Lower lobe of right lung (tissue), 2 donors: ENCODE data around the gene PLXNA4. TPM values are rescaled to one million over a fixed set of nuclear protein-coding genes. Genes with fewer than 3 reads are reported as not detected.

Source experiments
- ATAC-seq, 2 donors: fragments of 200-7000 bp; cut with Tn5 transposase; one replicate each; pipeline ENCODE4 v1.9.1; 2020 to 2022; ENCODE audit warnings: mild to moderate bottlenecking in 2 of 2, moderate library complexity in 2 of 2
- DNase-seq: peaks from one replicate; pipeline ENCODE4 v3.0.0-alpha.2; 2020
- H3K27ac ChIP-seq: fragments of 200-600 bp; one replicate; pipeline ENCODE4 v1.8.0; 2022
- H3K27me3 ChIP-seq: fragments of 200-600 bp; one replicate; pipeline ENCODE4 v1.8.0; 2022; ENCODE audit warnings: low read depth
- H3K36me3 ChIP-seq: fragments of 200-600 bp; one replicate; pipeline ENCODE4 v1.8.0; 2022; ENCODE audit warnings: mild to moderate bottlenecking
- H3K4me1 ChIP-seq: fragments of 200-600 bp; one replicate; pipeline ENCODE4 v1.8.0; 2022
- H3K4me3 ChIP-seq: fragments of 200-600 bp; one replicate; pipeline ENCODE4 v1.8.0; 2022; ENCODE audit warnings: mild to moderate bottlenecking
- H3K9me3 ChIP-seq: fragments of 200-600 bp; one replicate; pipeline ENCODE4 v1.8.0; 2022
- intact Hi-C: fragments of 100-400 bp; cut with DNase I; formaldehyde crosslinking; loops from one replicate; pipeline ENCODE4 v1.11.0; 2022
- total RNA-seq: library from RNA; stranded (reverse); fragmentation: NEBNext Ultra II Directional; extraction: Animal tissue kit (Norgen Biotek cat#: 25700); gene quantifications from one replicate; pipeline ENCODE4 v1.2.1, GENCODE V29; 2021
- TF ChIP-seq, protein P1 (sequence below): fragments of 200-600 bp; IDR thresholded peaks from one replicate; pipeline ENCODE4 v1.8.0; 2022; ENCODE audit warnings: antibody characterized with exemption, mild to moderate bottlenecking
- donor health status: DM: no; HTN: yes; CAD: no; lungs with severe emphysema.

The PLXNA4 gene
- total RNA-seq, 1 donor from 2014 or later = 4.3 TPM

DNA sequence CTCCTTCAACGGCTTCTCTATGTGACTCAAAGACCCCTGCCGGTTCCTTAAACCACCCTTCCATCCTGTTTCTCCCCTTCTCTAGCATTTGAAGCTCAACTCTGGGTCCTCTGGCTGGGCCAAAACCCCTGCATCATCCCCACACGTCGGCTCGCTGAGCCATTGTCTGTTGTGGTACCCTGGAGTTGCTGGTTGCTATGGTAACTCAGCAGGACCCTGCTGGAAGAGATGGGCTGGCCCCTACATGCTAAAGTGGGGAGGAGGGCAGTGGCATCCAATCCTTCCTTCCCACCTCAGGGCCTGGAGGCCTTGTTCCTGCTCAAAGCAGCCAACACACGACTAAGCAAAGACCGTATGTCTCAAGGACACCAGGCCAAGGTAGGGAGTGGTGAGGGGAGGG, 452.5 kb downstream of the PLXNA4 start:
- ATAC-seq = no peak
- Histone ChIP-seq H3K27ac (no peak overlapping the region), H3K4me3 (no peak overlapping the region), H3K36me3 (no peaks in the 10 kb centered on the region), H3K27me3 (no peaks in the 10 kb centered on the region), H3K9me3 (no peaks in the 10 kb centered on the region), H3K4me1 (no peaks in the 10 kb centered on the region)
- intact Hi-C loops = no loop called here
- no peak for DNase-seq
- TF ChIP-seq, protein P1, sequence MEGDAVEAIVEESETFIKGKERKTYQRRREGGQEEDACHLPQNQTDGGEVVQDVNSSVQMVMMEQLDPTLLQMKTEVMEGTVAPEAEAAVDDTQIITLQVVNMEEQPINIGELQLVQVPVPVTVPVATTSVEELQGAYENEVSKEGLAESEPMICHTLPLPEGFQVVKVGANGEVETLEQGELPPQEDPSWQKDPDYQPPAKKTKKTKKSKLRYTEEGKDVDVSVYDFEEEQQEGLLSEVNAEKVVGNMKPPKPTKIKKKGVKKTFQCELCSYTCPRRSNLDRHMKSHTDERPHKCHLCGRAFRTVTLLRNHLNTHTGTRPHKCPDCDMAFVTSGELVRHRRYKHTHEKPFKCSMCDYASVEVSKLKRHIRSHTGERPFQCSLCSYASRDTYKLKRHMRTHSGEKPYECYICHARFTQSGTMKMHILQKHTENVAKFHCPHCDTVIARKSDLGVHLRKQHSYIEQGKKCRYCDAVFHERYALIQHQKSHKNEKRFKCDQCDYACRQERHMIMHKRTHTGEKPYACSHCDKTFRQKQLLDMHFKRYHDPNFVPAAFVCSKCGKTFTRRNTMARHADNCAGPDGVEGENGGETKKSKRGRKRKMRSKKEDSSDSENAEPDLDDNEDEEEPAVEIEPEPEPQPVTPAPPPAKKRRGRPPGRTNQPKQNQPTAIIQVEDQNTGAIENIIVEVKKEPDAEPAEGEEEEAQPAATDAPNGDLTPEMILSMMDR = no peak

DNA sequence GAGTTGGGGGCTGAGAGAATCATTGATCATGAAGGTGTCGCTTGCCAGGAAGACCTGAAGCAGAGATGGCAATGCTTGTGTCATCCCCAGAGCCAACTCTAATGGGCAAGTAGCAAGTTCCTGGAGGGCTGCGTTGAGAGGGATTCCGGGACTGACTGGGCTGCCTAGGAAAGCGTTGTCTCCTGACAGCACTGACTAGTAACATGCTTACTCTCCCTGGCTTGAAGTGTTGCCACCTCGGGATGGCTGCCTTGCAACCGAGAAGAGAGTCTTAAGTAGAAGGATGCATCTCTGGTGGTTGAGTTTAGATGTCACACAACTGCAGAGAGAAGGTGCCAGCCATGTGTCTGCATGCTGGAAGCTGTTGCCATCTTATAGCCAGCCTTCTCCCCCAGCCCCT, 453.4 kb downstream of the PLXNA4 start:
- no peak for DNase-seq

DNA sequence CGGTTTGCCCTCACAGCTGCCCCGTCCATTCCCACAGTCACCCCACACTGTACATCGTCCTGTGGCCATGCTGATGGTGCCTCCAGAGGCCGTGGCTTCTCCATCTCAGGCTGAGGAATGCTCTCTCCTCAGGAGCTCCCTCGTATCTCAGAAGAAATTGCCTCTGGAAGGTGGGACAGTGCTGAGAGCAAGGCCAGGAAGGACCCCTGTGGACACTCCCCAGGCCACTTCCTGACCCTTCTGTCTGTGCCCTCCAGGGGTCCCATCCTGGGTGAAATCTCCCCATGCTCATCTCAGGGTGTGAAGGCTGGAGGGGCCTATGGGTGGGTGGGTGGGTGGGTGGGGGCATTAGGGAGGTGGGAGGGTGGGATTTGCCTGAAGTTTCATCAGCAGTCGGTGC, 454.3 kb downstream of the PLXNA4 start:
- intact Hi-C loops = no loop called here
- Histone ChIP-seq H3K4me3 (no peak overlapping the region), H3K27ac (no peak overlapping the region), H3K9me3 (no peaks in the 10 kb centered on the region), H3K4me1 (no peaks in the 10 kb centered on the region), H3K36me3 (no peaks in the 10 kb centered on the region), H3K27me3 (no peaks in the 10 kb centered on the region)
- no peak for ATAC-seq
- no peak for DNase-seq
- TF ChIP-seq, protein P1 = no peak

More for the DNA sequence above, 453.4 kb downstream of the PLXNA4 start:
- TF ChIP-seq, protein P1 = no peak
- H3K36me3 ChIP-seq = no peaks in the 10 kb centered on the region
- H3K4me3 ChIP-seq = no peak overlapping the region
- H3K27ac ChIP-seq = no peak overlapping the region
- H3K9me3 ChIP-seq = no peaks in the 10 kb centered on the region
- H3K27me3 ChIP-seq = no peaks in the 10 kb centered on the region
- H3K4me1 ChIP-seq = no peaks in the 10 kb centered on the region
- intact Hi-C loops = no loop called here
- ATAC-seq = no peak

DNA sequence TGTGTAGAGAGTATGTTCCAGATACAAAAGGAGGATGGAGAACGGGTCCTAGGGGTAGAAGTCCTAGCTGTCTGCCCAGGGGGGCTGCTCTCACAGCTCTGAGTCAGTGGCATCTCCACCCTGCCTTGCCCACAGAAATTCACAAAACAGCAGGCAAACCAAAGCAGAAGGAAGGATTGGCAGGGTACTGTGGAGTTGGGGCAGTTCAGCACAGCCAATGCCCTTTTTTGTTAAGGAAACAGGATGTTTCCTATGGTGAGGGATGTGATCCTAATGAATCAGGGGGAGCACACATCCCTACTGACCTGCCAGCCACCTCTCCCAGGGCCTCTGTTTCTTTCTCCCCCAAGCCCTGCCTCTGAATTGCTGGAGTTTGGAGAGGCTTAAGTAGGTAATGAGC, 457.6 kb downstream of the PLXNA4 start:
- Histone ChIP-seq H3K36me3 (no peaks in the 10 kb centered on the region), H3K4me3 (no peak overlapping the region), H3K4me1 (no peaks in the 10 kb centered on the region), H3K27ac (no peak overlapping the region), H3K27me3 (no peaks in the 10 kb centered on the region), H3K9me3 (no peaks in the 10 kb centered on the region)
- intact Hi-C loops = no loop called here
- DNase-seq (no peak), ATAC-seq (no peak)
- TF ChIP-seq, protein P1 = no peak

DNA sequence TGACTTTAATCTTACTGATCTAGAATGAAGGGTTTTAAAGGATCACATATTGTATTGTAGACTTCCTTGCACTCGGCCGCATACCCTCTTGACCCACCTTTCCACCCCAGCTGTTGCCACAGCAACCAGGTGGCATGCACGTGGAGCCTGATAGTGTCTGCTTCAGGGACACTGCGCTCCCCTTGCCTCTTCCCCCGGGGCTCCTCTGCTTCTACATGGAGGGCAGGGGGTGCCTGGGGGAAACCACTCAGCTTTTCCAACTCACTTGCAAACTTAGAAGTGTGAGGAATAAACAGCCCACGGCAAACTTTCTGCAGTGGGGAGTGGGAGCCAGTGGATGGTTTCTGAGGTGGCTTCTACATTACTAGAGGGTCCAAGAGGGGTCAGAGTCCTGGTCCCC, 458.6 kb downstream of the PLXNA4 start:
- no peaks in the 10 kb centered on the region for H3K4me1 ChIP-seq
- ATAC-seq (no peak), DNase-seq (no peak)
- H3K27me3 ChIP-seq = no peaks in the 10 kb centered on the region
- H3K27ac ChIP-seq = no peak overlapping the region
- H3K4me3 ChIP-seq = no peak overlapping the region
- no peaks in the 10 kb centered on the region for H3K9me3 ChIP-seq
- intact Hi-C loops = no loop called here
- TF ChIP-seq, protein P1 = no peak
- no peaks in the 10 kb centered on the region for H3K36me3 ChIP-seq

DNA sequence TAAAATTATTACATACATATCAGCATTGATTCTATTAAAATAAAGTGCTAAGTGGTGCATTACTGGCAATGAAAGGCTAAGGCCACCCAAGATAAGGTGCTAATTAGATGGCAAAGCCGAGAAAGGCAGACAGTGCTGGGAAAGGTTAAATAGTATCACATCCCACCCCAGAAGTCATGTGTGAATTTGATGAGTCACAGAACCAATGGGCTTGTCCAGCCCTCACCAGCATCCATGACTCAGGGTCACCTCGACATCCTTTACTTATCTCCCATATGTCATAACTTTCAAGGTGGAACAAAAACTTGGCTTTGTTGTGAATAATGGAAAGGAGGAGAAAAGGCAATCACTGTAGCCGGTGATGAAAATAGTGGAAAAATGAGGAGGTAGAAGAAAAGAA, 459.1 kb downstream of the PLXNA4 start:
- TF ChIP-seq, protein P1 = no peak
- H3K4me1 ChIP-seq = no peaks in the 10 kb centered on the region
- ATAC-seq = no peak
- no peaks in the 10 kb centered on the region for H3K9me3 ChIP-seq
- no peaks in the 10 kb centered on the region for H3K27me3 ChIP-seq
- intact Hi-C loops = no loop called here
- H3K27ac ChIP-seq = no peak overlapping the region
- no peaks in the 10 kb centered on the region for H3K36me3 ChIP-seq
- no peak overlapping the region for H3K4me3 ChIP-seq
- no peak for DNase-seq
